SIG-M5 treated with dmso at 0.1 percent for 504 hours (cell line): ENCODE results near the gene APAF1.

ENCODE experiments used
- DNase-seq: peaks from one replicate; lab custom pipeline; 2025; ENCODE audit not compliant: unreplicated experiment; lab: John Stamatoyannopoulos, UW

Gene APAF1

GRCh38 chr12:98721204-98721702 lies 76.2 kb downstream of the APAF1 start:
- no peak for DNase-seq

GRCh38 chr12:98724384-98725155 lies 79.5 kb downstream of the APAF1 start:
- no peak for DNase-seq

- peak; percentile 58 for DNase-seq
Measured at GRCh38 chr12:98725476-98726247, 80.6 kb downstream of the APAF1 start.

- DNase-seq, result peak; percentile 55
Measured at GRCh38 chr12:98727196-98727595, 82.1 kb downstream of the APAF1 start.

- DNase-seq, result no peak
Measured at GRCh38 chr12:98730412-98730811, 85.3 kb downstream of the APAF1 start.

GRCh38 chr12:98733667-98734350 lies 88.7 kb downstream of the APAF1 start:
- DNase-seq, result no peak

- DNase-seq, result no peak
Measured at GRCh38 chr12:98735821-98736220, 90.7 kb downstream of the APAF1 start.

GRCh38 chr12:98736352-98737321 lies 91.5 kb downstream of the APAF1 start:
- no peak for DNase-seq

GRCh38 chr12:98737322-98737712 lies 92.2 kb downstream of the APAF1 start:
- no peak for DNase-seq

- DNase-seq, result no peak
Measured at GRCh38 chr12:98738002-98738401, 92.9 kb downstream of the APAF1 start.

GRCh38 chr12:98738539-98738938 lies 93.4 kb downstream of the APAF1 start:
- no peak for DNase-seq

GRCh38 chr12:98740751-98741150 lies 95.7 kb downstream of the APAF1 start:
- no peak for DNase-seq

- DNase-seq, result no peak
Measured at GRCh38 chr12:98741196-98741555, 96.1 kb downstream of the APAF1 start.

GRCh38 chr12:98741556-98742265 lies 96.6 kb downstream of the APAF1 start:
- DNase-seq, result no peak

- DNase-seq, result peak; percentile 65
Measured at GRCh38 chr12:98743362-98743953, 98.4 kb downstream of the APAF1 start.

- no peak for DNase-seq
Measured at GRCh38 chr12:98744680-98745079, 99.6 kb downstream of the APAF1 start.

- DNase-seq, result no peak
Measured at GRCh38 chr12:98745578-98746391, 100.7 kb downstream of the APAF1 start.

GRCh38 chr12:98748463-98748862 lies 103.4 kb downstream of the APAF1 start:
- DNase-seq, result no peak

- no peak for DNase-seq
Measured at GRCh38 chr12:98750511-98750910, 105.4 kb downstream of the APAF1 start.
